GM12878 (cell line): ENCODE results near the gene RTEL1. TPM values are rescaled to one million over a fixed set of nuclear protein-coding genes. Genes with fewer than 3 reads are reported as not detected.

Experiments used
- ATAC-seq: fragments of 200-7000 bp; cut with Tn5 transposase; 3 replicates; pipeline ENCODE4 v1.9.1; 2020; ENCODE audit warnings: mild to moderate bottlenecking, moderate library complexity
- BruUV-seq: library from RNA; stranded (reverse); fragments of 400-500 nt; replicated peaks from 2 replicates; lab custom pipeline; 2021; lab: Mats Ljungman, UMichigan
- CTCF ChIA-PET: fragments of 300-600 bp; sonication (Branson Sonifier 250); formaldehyde crosslinking; extraction: SDS; loops from one replicate; lab custom pipeline; 2021; ENCODE audit warnings: inconsistent platforms; lab: Yijun Ruan, JAX
- POLR2A ChIA-PET: fragments of 350-600 bp; formaldehyde crosslinking; extraction: SDS; loops from one replicate; lab custom pipeline; 2021; ENCODE audit warnings: inconsistent platforms; lab: Charles Lee
- RAD21 ChIA-PET: fragments of 300-600 bp; sonication (Branson Sonifier 250); formaldehyde crosslinking; loops from one replicate; lab custom pipeline; 2023; ENCODE audit warnings: antibody characterized with exemption; ENCODE audit not compliant: unreplicated experiment; lab: Charles Lee
- SMC1A ChIA-PET: fragments of 300-600 bp; sonication (Branson Sonifier 250); formaldehyde crosslinking; loops from one replicate; lab custom pipeline; 2023; ENCODE audit not compliant: unreplicated experiment, uncharacterized antibody; lab: Charles Lee
- DNase-seq: peaks from one replicate; pipeline ENCODE4 v3.0.0-alpha.2; 2011; ENCODE audit warnings: low read depth, low spot score
- FAIRE-seq: peaks from 3 replicates; lab custom pipeline; 2011; peaks lifted over from hg19 to GRCh38; lab: Jason Lieb, UNC
- H2AFZ ChIP-seq: 2 replicates; pipeline ENCODE4 v1.6.0; 2011; ENCODE audit warnings: low read depth, low read length, control low read depth; ENCODE audit not compliant: control insufficient read depth
- H3K27ac ChIP-seq: 2 replicates; pipeline ENCODE4 v1.5.1; 2011; ENCODE audit warnings: control low read depth; ENCODE audit not compliant: control insufficient read depth, insufficient read depth
- H3K27me3 ChIP-seq, 2 experiments: replicated peaks in 1 of 2; 2 replicates each; pipeline versions ENCODE4 v1.6.0 to v1.6.1; 2011; ENCODE audit warnings: low read length in 1 of 2; ENCODE audit not compliant: control insufficient read depth in 2 of 2, insufficient read depth in 2 of 2
- H3K36me3 ChIP-seq, 2 experiments: 2 replicates each; pipeline ENCODE4 v1.5.1; 2011; ENCODE audit warnings: low read length in 1 of 2; ENCODE audit not compliant: control insufficient read depth in 2 of 2, insufficient read depth in 2 of 2
- H3K4me1 ChIP-seq: 2 replicates; pipeline ENCODE4 v1.6.1; 2011; ENCODE audit warnings: mild to moderate bottlenecking, low read length, moderate library complexity, mixed read lengths; ENCODE audit not compliant: control insufficient read depth, insufficient read depth
- H3K4me2 ChIP-seq: 2 replicates; pipeline ENCODE4 v1.6.0; 2011; ENCODE audit warnings: control low read depth; ENCODE audit not compliant: control insufficient read depth, insufficient read depth
- H3K4me3 ChIP-seq: fragments of 200-600 bp; sonication (generic); 2 replicates; pipeline ENCODE4 v1.5.1; 2016
- H3K79me2 ChIP-seq: 2 replicates; pipeline ENCODE4 v1.6.0; 2011; ENCODE audit warnings: low read length; ENCODE audit not compliant: control insufficient read depth, insufficient read depth
- H3K9ac ChIP-seq: 2 replicates; pipeline ENCODE4 v1.8.0; 2011; ENCODE audit warnings: low read length, control low read depth, mixed read lengths; ENCODE audit not compliant: control insufficient read depth, insufficient read depth
- H3K9me3 ChIP-seq: replicated peaks from 3 replicates; pipeline ENCODE4 v1.5.1; 2011; ENCODE audit warnings: mild to moderate bottlenecking, low read length; ENCODE audit not compliant: control insufficient read depth, insufficient read depth
- H4K20me1 ChIP-seq: 2 replicates; pipeline ENCODE4 v1.6.0; 2011; ENCODE audit not compliant: control insufficient read depth, insufficient read depth
- MTA3 ChIP-seq: IDR thresholded peaks from 2 replicates; pipeline ENCODE4 v1.6.1; 2012; ENCODE audit warnings: low read length, inconsistent platforms, borderline replicate concordance
- POLR2A ChIP-seq: IDR thresholded peaks from 2 replicates; pipeline ENCODE4 v1.6.1; 2011; ENCODE audit warnings: low read depth, mild to moderate bottlenecking, low read length
- POLR2AphosphoS2 ChIP-seq: IDR thresholded peaks from 2 replicates; pipeline ENCODE4 v1.6.1; 2011; ENCODE audit warnings: low read depth, mild to moderate bottlenecking, low read length, improper control_type of control experiment, moderate library complexity
- RELA ChIP-seq: fragments of 450-650 bp; IDR thresholded peaks from 2 replicates; pipeline ENCODE4 v1.8.0; 2014; ENCODE audit warnings: borderline replicate concordance; ENCODE audit not compliant: partially characterized antibody
- WGBS: methylation state at CpG from one replicate; pipeline ENCODE4 v1.1.6; 2016; ENCODE audit warnings: low lambda C conversion rate; ENCODE audit not compliant: insufficient replicate concordance, insufficient coverage; ENCODE audit errors: missing lambda C conversion rate; 5-methylcytosine and 5-hydroxymethylcytosine counted together
- in situ Hi-C: fragments of 300-500 bp; cut with MboI; formaldehyde crosslinking; loops from 9 replicates; pipeline ENCODE4 v1.14.3; 2018; ENCODE audit warnings: mixed read lengths
- intact Hi-C: fragments of 100-400 bp; cut with micrococcal nuclease; formaldehyde crosslinking; loops from one replicate; pipeline ENCODE4 v1.14.2; 2022; ENCODE audit not compliant: unreplicated experiment
- polyA plus RNA-seq, 11 experiments: library from polyadenylated mRNA; depleted of rRNA in 4 of 11; unstranded in 6 of 11; stranded (reverse) in 5 of 11; fragments of >200 nt; fragmentation: Nextera tagmentation in 4 of 11; fragmentation: Illumina TruSeq in 1 of 11; extraction: Ambion mirVana in 4 of 11; extraction: Trizol in 1 of 11; gene quantifications; 1 replicate in 1 of 11; 2 replicates in 10 of 11; pipeline versions ENCODE4 v1.2.1 to v1.2.3, GENCODE V29; 2011 to 2016; ENCODE audit warnings: inconsistent platforms in 2 of 11, missing spikeins in 2 of 11, low read depth in 1 of 11
- total RNA-seq, 4 experiments: library from RNA; depleted of rRNA in 3 of 4; stranded (reverse); fragments of >200 nt in 3 of 4; fragmentation: Illumina TruSeq in 1 of 4; extraction: Trizol in 1 of 4; gene quantifications; 2 replicates each; pipeline versions ENCODE4 v1.2.1 to v1.2.3, GENCODE V29; 2013 to 2021

RTEL1 gene
- total and polyA plus RNA-seq, 10 of the 15 experiments (the other 5 are each of a cell fraction or from before 2014, with no cell fraction given) = 0.40 to 37.2 (median 15.6) TPM; not detected in 1

- intact Hi-C loops (no loop called here), in situ Hi-C loops (no loop called here)
- H3K79me2 ChIP-seq = no peaks in the 10 kb centered on the region
- DNase-seq = no peak
- no peaks in the 10 kb centered on the region for H3K9me3 ChIP-seq
- TF ChIP-seq POLR2A (peak; percentile 50; the same call in 1 of the 2 replicates), RELA (no peak)
- SMC1A ChIA-PET = no interaction called here
- WGBS = 67% methylated on average over 24 of the region's 24 CpGs
- no peak overlapping the region for H3K4me3 ChIP-seq
- FAIRE-seq = no peak
- peak; percentile 60 for ATAC-seq
- H4K20me1 ChIP-seq = no peaks in the 10 kb centered on the region
- RAD21 ChIA-PET = no interaction called here
- H3K4me1 ChIP-seq = no peaks in the 10 kb centered on the region; the same call in 1 of the 2 replicates
- no peaks in the 10 kb centered on the region for H3K27me3 ChIP-seq
- CTCF ChIA-PET = no interaction called here
- H2AFZ ChIP-seq = no peak overlapping the region
- no TSS peak for BruUV-seq
- POLR2A ChIA-PET = no interaction called here
- H3K4me2 ChIP-seq = no peak overlapping the region
- H3K9ac ChIP-seq = no peak overlapping the region
- H3K36me3 ChIP-seq = no peaks in the 10 kb centered on the region
- no peak overlapping the region for H3K27ac ChIP-seq
Measured at GRCh38 chr20:63690898-63691710, 33.0 kb downstream of the RTEL1 start.

GRCh38 chr20:63691711-63692435, 33.8 kb downstream of the RTEL1 start:
- TF ChIP-seq MTA3 (0 out of 2 replicates have a peak, but pooled peaks have one; percentile 52), POLR2A (peak; percentile 11), POLR2AphosphoS2 (no peak)
- in situ Hi-C loops (no loop called here), intact Hi-C loops (no loop called here)
- Histone ChIP-seq H3K27me3 (no peaks in the 10 kb centered on the region), H3K4me1 (no peaks in the 10 kb centered on the region; the same call in 1 of the 2 replicates), H3K9ac (no peak overlapping the region), H3K9me3 (no peaks in the 10 kb centered on the region), H3K4me3 (no peak overlapping the region), H3K79me2 (no peaks in the 10 kb centered on the region), H3K27ac (no peak overlapping the region), H2AFZ (no peak overlapping the region), H3K4me2 (no peak overlapping the region), H3K36me3 (no peaks in the 10 kb centered on the region), H4K20me1 (no peaks in the 10 kb centered on the region)
- SMC1A ChIA-PET = no interaction called here
- CTCF ChIA-PET = no interaction called here
- FAIRE-seq = no peak
- no peak; the same call in 2 of the 3 replicates for ATAC-seq
- POLR2A ChIA-PET = no interaction called here
- RAD21 ChIA-PET = no interaction called here
- BruUV-seq = no TSS peak
- WGBS = 73% methylated on average over 19 of the region's 21 CpGs
- no peak for DNase-seq
